ENCODE results near the gene FBN1.

The FBN1 gene

GRCh38 chr15:48426044-48426443 lies 219.5 kb downstream of the FBN1 start:
- no peak overlapping the region for H3K4me3 ChIP-seq (ENCODE audit: low read length)
- no peak for DNase-seq (ENCODE audit: low read depth, low spot score)

GRCh38 chr15:48425051-48425450 lies 220.5 kb downstream of the FBN1 start:
- no peak overlapping the region for H3K4me3 ChIP-seq (ENCODE audit: low read length)
- no peak for DNase-seq (ENCODE audit: low read depth, low spot score)

- DNase-seq (ENCODE audit: low read depth, low spot score) = no peak
- H3K4me3 ChIP-seq (ENCODE audit: low read length) = no peak overlapping the region
Observed at GRCh38 chr15:48423896-48424475, 221.5 kb downstream of the FBN1 start.

GRCh38 chr15:48423342-48423741 lies 222.2 kb downstream of the FBN1 start:
- H3K4me3 ChIP-seq (ENCODE audit: low read length) = no peak overlapping the region
- no peak for DNase-seq (ENCODE audit: low read depth, low spot score)

GRCh38 chr15:48422401-48422800 lies 223.1 kb downstream of the FBN1 start:
- DNase-seq (ENCODE audit: low read depth, low spot score) = no peak
- no peak overlapping the region for H3K4me3 ChIP-seq (ENCODE audit: low read length)

GRCh38 chr15:48421362-48421761 lies 224.1 kb downstream of the FBN1 start:
- no peak for DNase-seq (ENCODE audit: low read depth, low spot score)
- no peak overlapping the region for H3K4me3 ChIP-seq (ENCODE audit: low read length)

GRCh38 chr15:48419896-48420295 lies 225.6 kb downstream of the FBN1 start:
- H3K4me3 ChIP-seq (ENCODE audit: low read length) = no peak overlapping the region
- no peak for DNase-seq (ENCODE audit: low read depth, low spot score)

GRCh38 chr15:48418343-48418742 lies 227.2 kb downstream of the FBN1 start:
- H3K4me3 ChIP-seq (ENCODE audit: low read length) = no peak overlapping the region
- no peak for DNase-seq (ENCODE audit: low read depth, low spot score)

GRCh38 chr15:48416301-48416700 lies 229.2 kb downstream of the FBN1 start:
- DNase-seq (ENCODE audit: low read depth, low spot score) = no peak

GRCh38 chr15:48415036-48415886 lies 230.2 kb downstream of the FBN1 start:
- no peak for DNase-seq (ENCODE audit: low read depth, low spot score)
- H3K4me3 ChIP-seq (ENCODE audit: low read length) = no peak overlapping the region

More at GRCh38 chr15:48416301-48416700, 229.2 kb downstream of the FBN1 start:
- H3K4me3 ChIP-seq (ENCODE audit: low read length) = no peak overlapping the region

GRCh38 chr15:48414015-48414414 lies 231.5 kb downstream of the FBN1 start:
- no peak overlapping the region for H3K4me3 ChIP-seq (ENCODE audit: low read length)
- DNase-seq (ENCODE audit: low read depth, low spot score) = no peak

GRCh38 chr15:48413304-48413703 lies 232.2 kb downstream of the FBN1 start:
- DNase-seq (ENCODE audit: low read depth, low spot score) = no peak
- no peak overlapping the region for H3K4me3 ChIP-seq (ENCODE audit: low read length)

GRCh38 chr15:48411971-48412591 lies 233.4 kb downstream of the FBN1 start:
- DNase-seq (ENCODE audit: low read depth, low spot score) = no peak
- no peak overlapping the region for H3K4me3 ChIP-seq (ENCODE audit: low read length)

GRCh38 chr15:48409623-48410022 lies 235.9 kb downstream of the FBN1 start:
- no peak overlapping the region for H3K4me3 ChIP-seq (ENCODE audit: low read length)
- no peak for DNase-seq (ENCODE audit: low read depth, low spot score)

- DNase-seq (ENCODE audit: low read depth, low spot score) = no peak
- no peak overlapping the region for H3K4me3 ChIP-seq (ENCODE audit: low read length)
Observed at GRCh38 chr15:48408327-48408726, 237.2 kb downstream of the FBN1 start.

GRCh38 chr15:48407646-48408045 lies 237.9 kb downstream of the FBN1 start:
- DNase-seq (ENCODE audit: low read depth, low spot score) = no peak
- no peak overlapping the region for H3K4me3 ChIP-seq (ENCODE audit: low read length)

GRCh38 chr15:48406911-48407310 lies 238.6 kb downstream of the FBN1 start:
- no peak overlapping the region for H3K4me3 ChIP-seq (ENCODE audit: low read length)
- DNase-seq (ENCODE audit: low read depth, low spot score) = no peak

- DNase-seq (ENCODE audit: low read depth, low spot score) = no peak
- no peak overlapping the region for H3K4me3 ChIP-seq (ENCODE audit: low read length)
Observed at GRCh38 chr15:48406266-48406891, 239.1 kb downstream of the FBN1 start.

GRCh38 chr15:48402427-48403177 lies 242.9 kb downstream of the FBN1 start:
- no peak overlapping the region for H3K4me3 ChIP-seq (ENCODE audit: low read length)
- no peak for DNase-seq (ENCODE audit: low read depth, low spot score)
